Smooth muscle cell (in vitro differentiated cells): ENCODE measurements around the gene SNX1. TPM values are rescaled to one million over a fixed set of nuclear protein-coding genes. Genes with fewer than 3 reads are reported as not detected.

ENCODE experiments used
- DNase-seq: peaks from one replicate; lab custom pipeline; 2025; ENCODE audit not compliant: unreplicated experiment; lab: John Stamatoyannopoulos, UW
- H2AFZ ChIP-seq: fragments of 200-600 bp; sonication (generic); 2 replicates; pipeline ENCODE4 v1.6.0; 2016; ENCODE audit warnings: antibody characterized with exemption, low read depth, mild to moderate bottlenecking
- H3F3A ChIP-seq: fragments of 200-600 bp; sonication (generic); 2 replicates; pipeline ENCODE4 v1.6.0; 2017; ENCODE audit warnings: antibody characterized with exemption, low read depth
- H3K27ac ChIP-seq: fragments of 200-600 bp; sonication (generic); 2 replicates; pipeline ENCODE4 v1.5.1; 2016; ENCODE audit warnings: low read depth, mild to moderate bottlenecking
- H3K27me3 ChIP-seq: fragments of 200-600 bp; sonication (generic); 2 replicates; pipeline ENCODE4 v1.6.1; 2016; ENCODE audit warnings: low read depth, mild to moderate bottlenecking
- H3K36me3 ChIP-seq: fragments of 200-600 bp; sonication (generic); 2 replicates; pipeline ENCODE4 v1.5.1; 2016; ENCODE audit warnings: low read depth
- H3K4me1 ChIP-seq: fragments of 200-600 bp; sonication (generic); 2 replicates; pipeline ENCODE4 v1.5.1; 2016; ENCODE audit warnings: low read depth
- H3K4me2 ChIP-seq: fragments of 200-600 bp; sonication (generic); 2 replicates; pipeline ENCODE4 v1.6.0; 2016; ENCODE audit warnings: mild to moderate bottlenecking
- H3K4me3 ChIP-seq: fragments of 200-600 bp; sonication (generic); 2 replicates; pipeline ENCODE4 v1.5.1; 2016; ENCODE audit warnings: mild to moderate bottlenecking
- H3K79me2 ChIP-seq: fragments of 200-600 bp; sonication (generic); 2 replicates; pipeline ENCODE4 v1.6.0; 2016; ENCODE audit warnings: low read depth, mild to moderate bottlenecking
- H3K9ac ChIP-seq: fragments of 200-600 bp; sonication (generic); 2 replicates; pipeline ENCODE4 v1.6.0; 2016; ENCODE audit warnings: low read depth
- H3K9me3 ChIP-seq: fragments of 200-600 bp; sonication (generic); replicated peaks from 2 replicates; pipeline ENCODE4 v1.5.1; 2016; ENCODE audit warnings: low read depth
- H4K20me1 ChIP-seq: fragments of 200-600 bp; sonication (generic); 2 replicates; pipeline ENCODE4 v1.6.0; 2016; ENCODE audit warnings: low read depth
- WGBS: methylation state at CpG from one replicate; pipeline ENCODE4 v1.1.7; 2016; ENCODE audit warnings: low lambda C conversion rate; 5-methylcytosine and 5-hydroxymethylcytosine counted together
- polyA plus RNA-seq: library from polyadenylated mRNA; unstranded; fragments of >200 nt; fragmentation: Nextera tagmentation; extraction: Ambion mirVana; gene quantifications from 2 replicates; pipeline ENCODE4 v1.2.1, GENCODE V29; 2016
- total RNA-seq: library from RNA; depleted of rRNA; stranded (reverse); fragments of >200 nt; gene quantifications from 2 replicates; pipeline ENCODE4 v1.2.3, GENCODE V29; 2014
- TF ChIP-seq, protein P1 (sequence below): fragments of 200-600 bp; sonication (generic); IDR thresholded peaks from 2 replicates; pipeline ENCODE4 v1.5.1; 2017; ENCODE audit warnings: borderline replicate concordance, mild to moderate bottlenecking, antibody characterized with exemption; ENCODE audit not compliant: insufficient read depth, poor library complexity, severe bottlenecking

Gene SNX1
- total and polyA plus RNA-seq, 2 experiments from 2014 or later, result 33.8 to 41.2 TPM

DNA sequence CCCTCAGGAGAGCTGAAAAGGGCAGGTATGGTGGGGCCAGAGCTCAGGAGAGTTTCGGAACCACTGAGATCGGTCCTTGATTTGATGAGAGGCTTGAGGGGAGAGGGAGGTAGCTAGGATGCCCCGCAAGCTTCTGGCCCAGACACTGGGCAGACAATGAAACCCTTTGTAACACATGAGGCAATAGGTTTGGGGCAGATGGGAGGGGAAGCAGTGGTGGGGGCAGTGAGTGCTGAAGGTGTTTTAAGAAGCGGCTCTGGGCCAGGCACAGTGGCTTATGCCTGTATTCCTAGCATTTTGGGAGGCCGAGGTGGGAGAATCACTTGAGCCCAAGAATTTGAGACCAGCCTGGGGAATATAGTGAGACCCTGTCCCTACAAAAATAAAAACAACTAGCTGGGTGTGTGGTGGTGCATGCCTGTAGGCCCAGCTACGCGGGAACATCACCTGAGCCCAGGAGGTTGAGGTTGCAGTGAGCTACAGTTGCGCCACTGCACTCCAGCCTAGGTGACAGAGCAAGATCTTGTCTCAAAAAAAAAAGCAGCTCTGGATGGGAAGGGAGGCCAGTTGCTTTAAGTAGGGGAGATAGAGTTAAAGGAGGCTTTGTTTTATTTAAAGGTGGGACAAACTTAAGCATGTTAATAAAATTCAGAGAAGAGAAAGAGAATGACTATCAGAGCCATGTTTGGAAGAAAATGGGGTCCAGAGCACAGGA lies 46.2 kb downstream of the SNX1 start:
- WGBS, result 97% methylated on average over 8 of the region's 8 CpGs
- Histone ChIP-seq H3K9me3 (no peaks in the 10 kb centered on the region), H3K9ac (no peak overlapping the region), H3F3A (no peaks in the 10 kb centered on the region), H3K36me3 (no peaks in the 10 kb centered on the region), H3K27ac (no peak overlapping the region), H3K4me2 (no peak overlapping the region), H3K79me2 (no peaks in the 10 kb centered on the region), H2AFZ (no peak overlapping the region), H3K4me3 (no peak overlapping the region), H4K20me1 (no peaks in the 10 kb centered on the region), H3K27me3 (no peaks in the 10 kb centered on the region), H3K4me1 (no peaks in the 10 kb centered on the region)
- TF ChIP-seq, protein P1, sequence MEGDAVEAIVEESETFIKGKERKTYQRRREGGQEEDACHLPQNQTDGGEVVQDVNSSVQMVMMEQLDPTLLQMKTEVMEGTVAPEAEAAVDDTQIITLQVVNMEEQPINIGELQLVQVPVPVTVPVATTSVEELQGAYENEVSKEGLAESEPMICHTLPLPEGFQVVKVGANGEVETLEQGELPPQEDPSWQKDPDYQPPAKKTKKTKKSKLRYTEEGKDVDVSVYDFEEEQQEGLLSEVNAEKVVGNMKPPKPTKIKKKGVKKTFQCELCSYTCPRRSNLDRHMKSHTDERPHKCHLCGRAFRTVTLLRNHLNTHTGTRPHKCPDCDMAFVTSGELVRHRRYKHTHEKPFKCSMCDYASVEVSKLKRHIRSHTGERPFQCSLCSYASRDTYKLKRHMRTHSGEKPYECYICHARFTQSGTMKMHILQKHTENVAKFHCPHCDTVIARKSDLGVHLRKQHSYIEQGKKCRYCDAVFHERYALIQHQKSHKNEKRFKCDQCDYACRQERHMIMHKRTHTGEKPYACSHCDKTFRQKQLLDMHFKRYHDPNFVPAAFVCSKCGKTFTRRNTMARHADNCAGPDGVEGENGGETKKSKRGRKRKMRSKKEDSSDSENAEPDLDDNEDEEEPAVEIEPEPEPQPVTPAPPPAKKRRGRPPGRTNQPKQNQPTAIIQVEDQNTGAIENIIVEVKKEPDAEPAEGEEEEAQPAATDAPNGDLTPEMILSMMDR, result no peak
- no peak for DNase-seq

DNA sequence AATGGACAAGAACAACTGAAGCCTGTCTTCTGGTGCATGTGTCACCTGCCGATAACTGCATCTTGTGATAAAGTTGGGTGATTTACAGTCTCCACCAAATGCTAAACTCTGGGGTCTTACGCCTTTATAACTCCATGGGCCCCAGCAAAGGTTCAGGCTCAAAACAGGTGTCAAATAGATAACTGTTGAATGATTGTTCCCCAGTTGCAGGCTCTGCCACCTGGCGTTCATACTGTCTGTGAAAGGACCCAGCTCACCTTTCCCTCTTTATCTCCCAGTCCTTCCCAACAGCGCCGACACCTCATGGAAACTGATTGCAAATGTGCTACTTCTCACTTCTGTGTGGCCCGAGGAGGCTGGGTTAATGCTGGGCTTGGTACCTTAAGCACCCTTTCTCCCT lies 47.5 kb downstream of the SNX1 start:
- Histone ChIP-seq H3K4me3 (no peak overlapping the region), H4K20me1 (no peaks in the 10 kb centered on the region), H3K9me3 (no peaks in the 10 kb centered on the region), H3K36me3 (no peaks in the 10 kb centered on the region), H3F3A (no peaks in the 10 kb centered on the region), H3K27ac (no peak overlapping the region), H2AFZ (no peak overlapping the region), H3K79me2 (no peaks in the 10 kb centered on the region), H3K4me2 (no peak overlapping the region), H3K9ac (no peak overlapping the region), H3K27me3 (no peaks in the 10 kb centered on the region), H3K4me1 (no peaks in the 10 kb centered on the region)
- TF ChIP-seq, protein P1, result no peak
- 87% methylated on average over 6 of the region's 6 CpGs for WGBS
- no peak for DNase-seq

DNA sequence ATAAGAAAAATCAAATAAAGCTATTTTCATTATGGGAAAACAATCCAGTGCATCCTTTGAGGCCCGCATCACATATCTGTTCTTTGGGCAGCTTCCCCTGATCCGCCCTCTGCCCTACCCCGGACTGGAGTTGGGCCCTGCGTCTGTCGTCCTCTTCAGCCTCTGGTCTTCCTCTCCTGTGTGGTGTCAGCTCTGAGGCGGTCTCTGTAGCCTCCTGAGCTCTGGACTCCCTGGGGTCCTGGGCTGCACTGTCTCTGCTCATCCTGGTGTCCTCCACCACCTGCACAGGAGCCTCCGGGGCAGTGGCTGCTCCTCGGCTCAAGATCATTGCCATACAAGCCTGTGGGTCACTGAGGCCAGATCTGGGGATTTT lies 48.4 kb downstream of the SNX1 start:
- Histone ChIP-seq H3F3A (no peaks in the 10 kb centered on the region), H3K27me3 (no peaks in the 10 kb centered on the region), H3K27ac (no peak overlapping the region), H3K4me2 (no peak overlapping the region), H3K4me1 (no peaks in the 10 kb centered on the region), H4K20me1 (no peaks in the 10 kb centered on the region), H3K9ac (no peak overlapping the region), H3K9me3 (no peaks in the 10 kb centered on the region), H3K4me3 (no peak overlapping the region), H2AFZ (no peak overlapping the region), H3K79me2 (no peaks in the 10 kb centered on the region), H3K36me3 (no peaks in the 10 kb centered on the region)
- TF ChIP-seq, protein P1, result no peak
- 83% methylated on average over 8 of the region's 8 CpGs for WGBS
- no peak for DNase-seq
